HG02938 (cell line): ENCODE measurements around the gene MAP2K7.
A peak's percentile ranks its signal among the peaks of the same experiment; 100 is the strongest.

Source experiments
- ATAC-seq: cut with Tn5 transposase; IDR thresholded peaks from one replicate; pipeline ENCODE4 v1.9.1; 2021; ENCODE audit warnings: mild to moderate bottlenecking, moderate library complexity; ENCODE audit not compliant: unreplicated experiment

MAP2K7 gene

DNA sequence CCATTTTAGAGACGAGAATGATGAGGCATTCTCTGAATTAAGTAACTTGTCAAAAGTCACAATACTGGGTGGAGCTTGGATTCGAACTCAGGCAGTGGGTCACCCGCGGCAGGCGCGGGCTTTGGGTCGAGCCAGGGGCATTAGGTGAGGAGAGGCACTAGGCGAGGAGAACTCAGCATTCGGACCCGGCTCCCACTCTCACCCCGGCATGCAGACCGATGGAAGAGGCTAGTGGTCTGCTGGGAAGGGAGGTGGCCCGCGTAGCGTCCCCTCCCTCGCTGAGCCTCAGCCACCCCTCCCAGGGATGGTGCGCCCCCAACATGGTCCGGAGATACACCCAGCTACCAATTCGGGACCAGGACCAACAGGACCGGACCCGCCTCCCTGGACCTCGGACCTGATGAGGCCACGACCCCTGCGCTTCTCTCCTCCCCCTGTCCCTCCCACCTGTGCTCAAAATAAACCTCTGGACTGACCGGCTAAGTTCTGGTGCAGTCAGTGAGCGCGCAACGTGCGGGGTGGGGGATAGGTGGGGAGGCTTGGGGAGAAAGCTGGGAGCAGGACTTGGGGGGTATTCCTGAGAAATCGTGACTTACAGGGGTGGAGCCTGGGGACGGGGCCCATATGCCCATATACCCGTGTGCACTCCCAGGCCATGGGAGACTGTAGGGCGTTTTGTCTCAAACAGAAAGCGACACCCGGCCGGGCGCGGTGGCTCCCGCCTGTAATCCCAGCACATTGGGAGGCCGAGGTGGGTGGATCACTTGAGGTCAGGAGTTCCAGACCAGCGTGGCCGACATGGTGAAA lies 15.1 kb downstream of the MAP2K7 start:
- ATAC-seq, result no peak

- peak; percentile 62 for ATAC-seq
Measured at GRCh38 chr19:7919610-7920518, 16.2 kb downstream of the MAP2K7 start, which contains the start of gene SNAPC2. TSS of gene SNAPC2 (plus strand) at chr19:7920338. CDS start at chr19:7920367, 29 bp downstream.

- peak; percentile 34 for ATAC-seq
Measured at GRCh38 chr19:7920519-7921301, 17.0 kb downstream of the MAP2K7 start.

GRCh38 chr19:7921302-7921966 lies 17.8 kb downstream of the MAP2K7 start:
- no peak for ATAC-seq

DNA sequence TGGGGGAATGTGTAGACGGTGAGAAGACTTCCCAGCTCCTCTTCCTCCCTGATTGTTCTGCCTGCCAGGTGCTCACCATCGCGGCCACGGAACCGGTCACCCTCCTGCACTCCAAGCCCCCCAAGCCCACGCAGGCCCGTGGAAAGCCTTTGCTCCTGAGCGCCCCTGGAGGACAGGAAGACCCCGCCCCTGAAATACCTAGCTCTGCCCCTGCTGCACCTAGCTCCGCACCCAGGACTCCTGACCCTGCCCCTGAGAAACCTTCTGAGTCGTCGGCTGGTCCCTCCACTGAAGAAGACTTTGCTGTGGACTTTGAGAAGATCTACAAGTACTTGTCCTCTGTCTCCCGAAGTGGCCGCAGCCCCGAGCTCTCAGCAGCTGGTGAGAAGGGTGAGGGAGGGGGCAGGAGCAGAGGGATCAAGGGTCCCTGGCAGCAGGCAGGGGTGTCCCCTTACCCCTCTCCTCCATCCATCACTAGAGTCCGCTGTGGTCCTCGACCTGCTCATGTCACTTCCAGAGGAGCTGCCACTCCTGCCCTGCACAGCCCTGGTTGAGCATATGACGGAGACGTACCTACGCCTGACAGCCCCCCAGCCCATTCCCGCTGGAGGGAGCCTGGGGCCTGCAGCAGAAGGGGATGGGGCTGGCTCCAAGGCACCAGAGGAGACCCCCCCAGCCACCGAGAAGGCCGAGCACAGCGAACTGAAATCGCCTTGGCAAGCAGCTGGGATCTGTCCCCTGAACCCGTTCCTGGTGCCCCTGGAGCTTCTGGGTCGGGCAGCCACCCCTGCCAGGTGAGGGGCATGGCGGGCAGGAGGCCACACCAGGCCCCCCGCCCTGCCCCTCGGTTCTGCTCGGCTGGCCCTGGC lies 18.5 kb downstream of the MAP2K7 start:
- ATAC-seq, result no peak

- no peak for ATAC-seq
Measured at GRCh38 chr19:7922836-7923195, 19.1 kb downstream of the MAP2K7 start.

DNA sequence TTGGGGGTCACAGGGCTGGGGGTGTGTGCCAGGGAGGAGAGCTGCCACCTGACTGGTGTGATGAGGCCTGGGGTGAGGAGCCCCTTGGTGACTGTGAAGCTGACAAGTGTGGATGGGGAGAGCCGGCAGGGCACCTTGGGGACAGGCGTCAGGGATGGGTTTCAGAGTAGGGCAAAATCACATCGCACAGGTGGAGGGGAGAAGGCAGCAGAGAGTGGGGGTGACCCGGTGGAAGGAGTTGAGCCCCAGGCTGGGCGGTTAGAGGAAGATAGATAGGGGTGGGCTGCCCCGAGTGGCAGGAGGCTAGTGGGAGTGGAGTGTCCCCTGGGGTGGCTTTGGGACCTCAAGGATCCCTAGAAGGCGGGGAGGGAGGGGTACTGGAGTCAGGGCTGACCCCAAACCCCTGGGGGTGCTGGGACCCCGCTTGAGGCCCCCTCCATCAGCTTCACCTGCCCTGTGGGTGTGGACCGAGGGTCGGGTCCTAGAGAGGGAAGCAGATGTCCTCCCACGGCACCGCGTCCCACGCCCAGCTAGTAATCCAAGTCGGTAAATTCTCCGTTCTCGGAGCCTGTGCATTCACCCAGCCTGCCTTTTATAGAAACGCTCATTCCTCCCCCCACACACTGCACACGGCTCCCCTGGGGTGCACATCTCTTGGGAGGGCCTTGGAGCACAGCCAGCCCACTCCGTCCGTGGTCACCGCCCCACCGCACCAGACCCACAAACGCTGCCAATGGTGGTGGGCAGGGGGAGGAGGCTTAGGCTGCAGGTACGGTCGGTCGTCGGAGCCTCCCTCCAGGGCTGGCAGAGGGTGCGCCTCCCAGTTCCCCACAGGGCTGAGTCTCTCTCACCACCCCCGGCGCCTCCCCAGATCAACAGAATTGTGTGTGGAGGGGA lies 19.9 kb downstream of the MAP2K7 start:
- ATAC-seq, result no peak

DNA sequence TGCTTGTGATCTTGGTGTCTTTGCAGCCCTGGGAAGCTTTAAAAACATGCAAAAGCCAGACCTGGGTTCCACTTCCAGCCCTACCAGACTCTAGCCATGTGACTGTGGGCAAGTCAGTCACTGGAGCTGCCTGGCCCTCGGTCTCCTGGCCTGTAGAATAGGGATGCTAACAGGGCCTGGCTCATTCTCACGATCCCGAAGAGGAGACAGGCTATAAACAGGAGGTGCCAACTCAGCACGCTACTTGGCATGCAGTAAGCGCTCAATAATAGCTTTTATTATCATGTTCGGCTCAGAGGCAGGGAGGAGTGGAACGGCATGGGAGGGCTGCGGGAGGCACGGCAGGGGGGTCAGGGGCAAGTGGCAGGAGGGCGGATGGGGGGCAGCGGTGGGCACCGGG lies 20.6 kb downstream of the MAP2K7 start:
- no peak for ATAC-seq

GRCh38 chr19:7924651-7925170 lies 21.0 kb downstream of the MAP2K7 start:
- ATAC-seq, result no peak

- no peak for ATAC-seq
Measured at GRCh38 chr19:7925171-7925851, 21.6 kb downstream of the MAP2K7 start.

DNA sequence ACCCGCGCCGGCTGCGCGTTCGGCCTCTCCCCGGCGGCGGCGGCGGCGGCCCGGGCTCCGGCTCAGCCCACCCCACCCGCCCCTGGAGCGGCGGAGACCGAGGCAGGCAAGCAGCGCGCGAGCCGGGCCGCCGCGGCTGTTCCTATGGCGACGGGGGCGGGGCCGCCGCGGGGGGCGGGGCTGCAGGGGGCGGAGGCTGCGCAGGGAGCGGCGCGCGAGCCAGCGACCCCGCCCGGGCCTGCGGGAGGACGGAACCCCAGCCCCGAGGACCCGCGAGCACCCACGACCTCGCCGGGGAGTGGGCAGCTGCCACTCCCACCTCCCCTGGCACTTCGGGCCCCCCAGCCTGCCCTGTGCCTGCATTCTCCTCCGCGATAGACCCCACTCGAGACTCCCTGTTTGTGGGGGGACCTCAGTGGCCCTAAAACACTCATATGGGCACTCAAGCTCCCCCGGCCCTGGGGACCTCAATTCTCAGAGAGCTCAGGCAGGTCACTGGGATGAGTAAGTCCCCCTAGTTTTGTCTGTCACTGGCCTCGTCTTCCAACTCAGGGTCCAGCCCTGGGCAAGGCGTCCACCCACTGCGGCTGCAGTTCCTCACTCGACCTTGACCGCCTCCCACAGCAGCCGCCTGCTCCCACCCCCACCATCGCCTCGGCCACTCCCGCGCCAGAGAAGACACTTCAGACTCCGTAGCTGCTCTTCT lies 22.5 kb downstream of the MAP2K7 start, which contains the start of gene CTXN1:
CTXN1 (minus strand) TSS at position 115 of the 706 bp plus-strand sequence. CDS start 597 bp downstream, outside the sequence.
- no peak for ATAC-seq

DNA sequence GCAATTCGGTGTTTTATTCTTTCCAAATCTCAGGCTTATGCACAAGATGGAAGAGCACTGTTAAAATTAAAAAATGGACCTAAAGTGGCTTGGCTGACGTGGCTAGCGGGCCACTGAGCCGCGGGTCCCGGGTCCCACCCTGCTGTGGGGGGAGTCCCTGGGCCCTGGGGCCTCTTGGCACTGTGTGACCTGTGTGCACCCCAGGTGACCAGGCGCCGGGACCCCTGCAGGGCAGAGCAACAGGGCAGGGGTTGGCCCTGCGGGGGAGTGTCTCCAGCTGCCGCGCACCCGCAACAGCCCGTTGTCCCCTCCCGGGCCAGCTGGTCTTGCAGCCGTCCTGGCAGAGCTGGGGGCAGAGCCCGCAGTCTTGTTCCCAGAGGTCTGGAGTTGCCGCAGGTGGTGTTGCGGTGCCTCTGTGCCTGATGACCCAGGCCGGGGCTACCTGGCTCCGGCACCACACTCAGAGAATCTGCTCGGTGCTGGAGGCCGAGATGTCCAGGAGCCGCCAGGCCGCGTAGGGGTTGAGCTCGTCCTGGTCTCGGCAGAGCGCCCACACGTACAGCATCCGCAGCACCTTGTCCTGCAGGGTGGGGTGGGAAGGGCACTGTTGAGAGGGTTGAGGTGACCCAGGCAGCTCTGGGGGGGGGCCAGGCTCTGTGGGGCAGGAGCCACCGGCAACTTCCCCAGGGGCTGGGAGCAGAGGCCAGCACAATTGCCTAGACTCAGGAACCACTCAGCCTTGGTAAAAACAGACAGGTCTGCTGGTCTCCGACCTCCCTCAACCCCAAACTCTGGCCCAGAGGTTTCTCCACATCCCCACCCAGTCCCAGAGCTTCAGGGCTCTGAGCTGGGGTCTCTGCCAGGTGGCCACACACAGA lies 23.3 kb downstream of the MAP2K7 start:
- no peak for ATAC-seq

DNA sequence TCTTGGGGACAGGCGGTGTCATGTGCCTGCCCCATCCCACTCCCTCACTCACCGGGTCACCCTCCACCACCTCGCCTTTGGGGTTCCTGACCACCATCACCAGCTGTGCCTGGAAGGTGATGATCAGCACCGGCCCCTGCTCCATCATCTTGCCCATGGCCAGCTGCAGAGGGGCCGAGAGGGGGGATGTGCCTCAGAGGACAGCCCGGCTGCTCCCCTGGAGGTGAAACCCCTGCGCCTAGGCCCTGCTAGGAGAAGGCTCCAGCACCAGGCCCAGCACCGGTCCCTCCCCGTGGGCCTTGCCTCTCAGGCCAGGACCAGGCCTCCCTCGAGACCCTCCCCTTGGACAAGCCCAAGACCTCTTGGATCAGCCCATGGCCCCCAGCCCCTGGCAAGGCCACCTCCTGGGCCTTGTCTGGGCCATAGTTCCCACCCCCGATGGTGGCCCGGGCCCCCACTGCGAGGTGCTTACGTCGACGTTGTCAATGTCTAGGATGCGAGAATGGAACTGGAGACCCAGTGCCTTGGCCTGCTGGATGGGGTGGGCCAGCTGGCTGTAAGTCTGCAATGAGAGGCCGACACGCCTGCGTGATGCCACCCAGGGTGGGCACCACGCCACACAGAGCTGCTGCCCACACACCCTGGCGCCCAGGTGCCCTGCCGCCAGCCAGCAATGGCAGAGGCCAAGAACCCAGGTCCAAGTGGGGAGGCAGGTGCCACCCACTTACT lies 24.1 kb downstream of the MAP2K7 start:
- ATAC-seq, result no peak

- ATAC-seq, result no peak
Measured at GRCh38 chr19:7928334-7928706, 24.6 kb downstream of the MAP2K7 start.
